Ovary (tissue), 3 donors: ENCODE measurements around the gene TMEM164.

Experiments used
- CTCF ChIP-seq, 3 donors: fragments of 450-650 bp in 2 of 3; fragments of 200-600 bp in 1 of 3; IDR thresholded peaks; one replicate each; pipeline versions ENCODE4 v1.5.1 to v1.8.0; 2016 to 2022; ENCODE audit warnings: antibody characterized with exemption in 3 of 3, mild to moderate bottlenecking in 1 of 3
- POLR2A ChIP-seq: fragments of 450-650 bp; IDR thresholded peaks from one replicate; pipeline ENCODE4 v1.6.1; 2017; ENCODE audit warnings: antibody characterized with exemption, mild to moderate bottlenecking, moderate library complexity
- donor health status: DM: no; HTN: no; CAD: no.

GRCh38 chrX:110139172-110139571, 136.3 kb downstream of the TMEM164 start:
- TF ChIP-seq CTCF (IDR thresholded peaks at IDR 0.05) (no peak), POLR2A (no peak)
